Measurements from ENCODE around the gene CCDC61.

The CCDC61 gene

GRCh38 chr19:45994998-45995714 is at the start of gene CCDC61:
CCDC61 (plus strand) TSS chr19:45995467; CDS start chr19:46003019, 7,552 bp downstream.
- DNase-seq (ENCODE audit: low spot score), result peak; percentile 99

- DNase-seq (ENCODE audit: low spot score), result no peak
Observed at GRCh38 chr19:45947926-45948325, 47.3 kb upstream of the CCDC61 start.

GRCh38 chr19:45952341-45952685 is 43.0 kb upstream of the CCDC61 start:
- DNase-seq (ENCODE audit: low spot score), result no peak

- no peak for DNase-seq (ENCODE audit: low spot score)
Observed at GRCh38 chr19:45952686-45953505, 42.4 kb upstream of the CCDC61 start.

GRCh38 chr19:45953676-45954075 is 41.6 kb upstream of the CCDC61 start:
- no peak for DNase-seq (ENCODE audit: low spot score)

GRCh38 chr19:45954156-45954555 is 41.1 kb upstream of the CCDC61 start:
- DNase-seq (ENCODE audit: low spot score), result no peak

- DNase-seq (ENCODE audit: low spot score), result no peak
Observed at GRCh38 chr19:45955905-45956608, 39.2 kb upstream of the CCDC61 start.

- DNase-seq (ENCODE audit: low spot score), result no peak
Observed at GRCh38 chr19:45958320-45958719, 36.9 kb upstream of the CCDC61 start.

GRCh38 chr19:45958769-45959516 is 36.3 kb upstream of the CCDC61 start:
- DNase-seq (ENCODE audit: low spot score), result no peak

GRCh38 chr19:45959517-45960025 is 35.7 kb upstream of the CCDC61 start:
- no peak for DNase-seq (ENCODE audit: low spot score)

- DNase-seq (ENCODE audit: low spot score), result no peak
Observed at GRCh38 chr19:45960595-45961235, 34.6 kb upstream of the CCDC61 start.

- no peak for DNase-seq (ENCODE audit: low spot score)
Observed at GRCh38 chr19:45962021-45962420, 33.2 kb upstream of the CCDC61 start.

- DNase-seq (ENCODE audit: low spot score), result no peak
Observed at GRCh38 chr19:45967246-45967645, 28.0 kb upstream of the CCDC61 start.

GRCh38 chr19:45968626-45969025 is 26.6 kb upstream of the CCDC61 start:
- no peak for DNase-seq (ENCODE audit: low spot score)

- DNase-seq (ENCODE audit: low spot score), result no peak
Observed at GRCh38 chr19:45969676-45970075, 25.6 kb upstream of the CCDC61 start.

- no peak for DNase-seq (ENCODE audit: low spot score)
Observed at GRCh38 chr19:45971260-45971902, 23.9 kb upstream of the CCDC61 start.

GRCh38 chr19:45972081-45972946 is 23.0 kb upstream of the CCDC61 start:
- no peak for DNase-seq (ENCODE audit: low spot score)

GRCh38 chr19:45972947-45973540 is 22.2 kb upstream of the CCDC61 start:
- DNase-seq (ENCODE audit: low spot score), result no peak

GRCh38 chr19:45973553-45974338 is 21.5 kb upstream of the CCDC61 start, which contains the start of gene NOVA2:
NOVA2 (minus strand) TSS chr19:45973865; CDS start chr19:45973351, 514 bp downstream.
- peak; percentile 38 for DNase-seq (ENCODE audit: low spot score)

Data from hematopoietic multipotent progenitor cell treated with erythropoietin and hydrocortisone succinate and interleukin-3 and kit ligand, for 17 days (in vitro differentiated cells).